HUES48 (cell line): ENCODE results near the gene CCDC185.
A peak's percentile ranks its signal among the peaks of the same experiment; 100 is the strongest.

Experiments used
- H3K27ac ChIP-seq: one replicate; pipeline ENCODE4 v1.7.0; 2013; ENCODE audit warnings: low read depth, low read length, inconsistent platforms
- H3K27me3 ChIP-seq: 2 replicates; pipeline ENCODE4 v1.6.1; 2013; ENCODE audit warnings: mild to moderate bottlenecking, low read length; ENCODE audit not compliant: control insufficient read depth, insufficient read depth
- H3K36me3 ChIP-seq: 2 replicates; pipeline ENCODE4 v1.6.1; 2013; ENCODE audit warnings: low read length; ENCODE audit not compliant: control insufficient read depth, insufficient read depth
- H3K4me1 ChIP-seq: 2 replicates; pipeline ENCODE4 v1.6.1; 2013; ENCODE audit warnings: mild to moderate bottlenecking, low read length; ENCODE audit not compliant: control insufficient read depth, insufficient read depth
- H3K4me3 ChIP-seq: 2 replicates; pipeline ENCODE4 v1.5.1; 2013; ENCODE audit warnings: mild to moderate bottlenecking, low read depth, low read length
- H3K9ac ChIP-seq: 2 replicates; pipeline ENCODE4 v1.6.1; 2013; ENCODE audit warnings: mild to moderate bottlenecking, low read depth, low read length, moderate library complexity
- H3K9me3 ChIP-seq: 2 replicates; pipeline ENCODE4 v1.6.1; 2013; ENCODE audit warnings: low read length; ENCODE audit not compliant: control insufficient read depth, insufficient read depth

CCDC185 gene

DNA sequence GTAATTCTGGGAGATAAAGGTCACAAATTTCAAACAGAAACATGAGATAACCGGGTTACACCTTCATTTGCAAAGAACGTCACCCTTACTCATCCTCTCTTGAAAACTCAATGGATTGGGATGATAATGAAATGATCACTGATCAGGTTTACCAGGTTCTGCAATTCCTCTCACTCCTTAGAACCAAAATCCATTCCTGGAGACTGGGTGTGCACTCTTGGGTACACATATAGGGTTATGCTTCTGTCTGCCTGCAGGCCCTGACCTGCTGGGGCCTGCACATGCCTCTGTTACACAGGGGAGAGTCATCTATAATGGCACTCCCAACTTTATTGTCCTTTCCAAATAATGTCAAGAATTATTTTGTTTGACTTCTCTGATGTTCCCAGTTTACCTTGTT is 37.5 kb upstream of the CCDC185 start:
- Histone ChIP-seq H3K27ac (no peak overlapping the region), H3K4me3 (no peak overlapping the region), H3K27me3 (peaks cover 7% of the 10 kb centered on the region), H3K4me1 (no peaks in the 10 kb centered on the region), H3K36me3 (no peaks in the 10 kb centered on the region), H3K9ac (no peak overlapping the region), H3K9me3 (no peaks in the 10 kb centered on the region)

DNA sequence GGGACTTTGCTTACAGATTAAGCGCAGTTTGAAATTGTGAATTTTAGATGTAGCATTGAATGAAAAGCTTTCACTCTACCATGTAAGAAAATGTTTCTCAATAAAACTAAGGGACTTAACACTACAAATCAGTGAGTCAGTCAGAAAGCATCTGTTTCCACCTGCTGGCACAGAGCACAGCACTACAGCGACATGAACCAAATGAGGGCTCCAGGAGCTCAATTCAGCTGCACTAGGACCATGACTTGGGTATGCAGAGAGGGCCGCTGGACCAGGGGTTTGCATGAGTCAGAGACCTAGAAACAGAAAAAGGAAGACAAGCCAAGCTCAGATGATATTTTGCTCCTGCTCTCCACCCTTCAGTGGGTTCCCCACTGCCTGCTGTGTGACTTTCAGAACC is 34.4 kb upstream of the CCDC185 start:
- Histone ChIP-seq H3K27me3 (peaks cover 32% of the 10 kb centered on the region), H3K27ac (no peak overlapping the region), H3K4me3 (no peak overlapping the region), H3K9me3 (no peaks in the 10 kb centered on the region), H3K4me1 (peaks cover 10% of the 10 kb centered on the region; the same call in 1 of the 2 replicates), H3K36me3 (no peaks in the 10 kb centered on the region), H3K9ac (no peak overlapping the region)

DNA sequence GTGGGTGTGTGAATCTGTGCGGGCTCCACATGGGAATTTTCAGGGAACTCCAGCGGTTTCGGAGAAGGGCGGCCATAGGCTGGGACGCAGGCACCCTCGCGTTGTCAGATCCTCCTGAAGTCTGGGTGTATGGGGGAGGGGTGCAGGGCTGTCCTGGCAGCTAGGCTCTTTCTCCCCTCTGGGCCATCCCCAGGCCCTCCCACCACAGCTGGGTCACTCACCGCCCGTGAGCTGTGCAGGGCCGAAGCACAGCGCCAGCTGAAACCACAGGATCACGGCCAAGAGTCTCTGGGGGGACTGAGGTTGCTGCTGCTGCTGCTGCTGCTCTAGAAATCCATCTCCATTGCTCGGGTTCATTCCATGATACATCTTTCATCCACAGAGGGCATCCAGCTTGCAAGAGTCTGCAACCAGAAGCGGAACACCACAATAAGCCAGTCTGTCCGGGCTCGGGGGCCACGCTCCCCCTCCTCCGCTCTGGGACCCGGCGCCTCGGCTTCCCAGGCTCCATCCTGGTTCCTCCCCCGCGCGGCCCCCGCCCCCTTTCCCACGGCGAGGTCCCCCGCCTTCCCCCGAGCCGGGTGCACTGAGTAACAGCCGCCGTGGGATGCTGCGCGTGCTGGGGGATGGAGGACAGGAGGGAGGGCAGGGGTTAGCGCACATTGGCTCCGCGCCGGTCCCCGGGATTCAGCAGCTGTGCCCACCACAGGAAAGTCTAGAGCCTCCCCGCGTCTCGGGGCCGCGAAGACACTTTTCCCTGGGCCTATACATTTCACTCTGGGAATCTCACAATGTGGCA is 30.0 kb upstream of the CCDC185 start:
- H3K4me3 ChIP-seq: peak overlapping the region; percentile 80
- no peak overlapping the region for H3K27ac ChIP-seq
- H3K27me3 ChIP-seq: peaks cover 52% of the 10 kb centered on the region
- no peak overlapping the region for H3K9ac ChIP-seq
- H3K36me3 ChIP-seq: no peaks in the 10 kb centered on the region
- no peaks in the 10 kb centered on the region for H3K9me3 ChIP-seq
- peaks cover 10% of the 10 kb centered on the region; the same call in 1 of the 2 replicates for H3K4me1 ChIP-seq

DNA sequence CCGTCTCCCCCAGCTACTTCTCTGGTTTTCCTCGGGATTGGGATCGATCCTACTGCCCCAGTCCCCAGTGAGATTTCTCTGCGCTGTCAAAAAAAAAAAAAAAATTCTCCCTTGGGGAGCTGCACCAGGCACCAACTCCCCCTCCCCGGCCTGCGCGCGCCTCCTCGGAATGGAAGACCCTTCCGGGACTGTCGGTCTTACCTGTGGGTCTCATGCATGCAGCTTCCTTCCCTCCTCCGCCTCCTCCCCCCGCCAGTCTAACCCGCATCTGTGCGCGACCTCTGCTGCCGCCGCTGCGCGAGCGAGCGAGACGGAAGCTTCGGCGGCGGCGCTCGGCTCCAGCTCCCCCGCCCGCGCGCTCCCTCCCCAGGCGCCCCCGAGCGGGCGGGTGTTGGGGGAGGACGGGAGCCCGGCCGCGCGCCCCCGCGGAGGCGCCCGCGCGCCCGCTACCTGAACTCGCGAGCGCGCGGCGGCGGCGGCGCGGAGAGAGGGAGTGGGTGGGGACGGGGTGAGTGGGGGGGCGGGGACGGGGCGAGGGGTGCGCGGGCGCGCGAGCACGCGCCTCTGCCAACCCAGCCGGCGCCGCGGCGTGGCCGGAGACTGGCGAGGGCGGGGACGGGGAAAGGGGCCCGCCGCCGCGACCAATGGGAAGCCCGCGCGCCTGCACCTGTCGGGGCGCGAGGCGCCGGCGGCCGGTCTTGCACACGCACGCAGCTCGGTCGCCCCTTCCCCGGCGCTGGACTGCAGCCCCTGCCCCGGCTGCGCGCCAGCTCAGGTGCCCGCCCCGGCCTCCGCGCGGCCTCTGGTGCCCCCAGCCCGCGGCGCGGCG is 29.1 kb upstream of the CCDC185 start, which contains the start of gene SUSD4:
TSS of gene SUSD4 (minus strand) at position 321 of the 829 bp plus-strand sequence. CDS start 751 bp downstream, outside the sequence.
- H3K27ac ChIP-seq: no peak within 1 kb of the TSS
- no peak within 1 kb of the TSS for H3K9ac ChIP-seq
- H3K9me3 ChIP-seq: no peaks in the 10 kb centered on the region
- peaks cover 52% of the 10 kb centered on the region for H3K27me3 ChIP-seq
- peaks cover 10% of the 10 kb centered on the region; the same call in 1 of the 2 replicates for H3K4me1 ChIP-seq
- H3K4me3 ChIP-seq: peak within 1 kb of the TSS; percentile 80
- no peaks in the 10 kb centered on the region for H3K36me3 ChIP-seq

DNA sequence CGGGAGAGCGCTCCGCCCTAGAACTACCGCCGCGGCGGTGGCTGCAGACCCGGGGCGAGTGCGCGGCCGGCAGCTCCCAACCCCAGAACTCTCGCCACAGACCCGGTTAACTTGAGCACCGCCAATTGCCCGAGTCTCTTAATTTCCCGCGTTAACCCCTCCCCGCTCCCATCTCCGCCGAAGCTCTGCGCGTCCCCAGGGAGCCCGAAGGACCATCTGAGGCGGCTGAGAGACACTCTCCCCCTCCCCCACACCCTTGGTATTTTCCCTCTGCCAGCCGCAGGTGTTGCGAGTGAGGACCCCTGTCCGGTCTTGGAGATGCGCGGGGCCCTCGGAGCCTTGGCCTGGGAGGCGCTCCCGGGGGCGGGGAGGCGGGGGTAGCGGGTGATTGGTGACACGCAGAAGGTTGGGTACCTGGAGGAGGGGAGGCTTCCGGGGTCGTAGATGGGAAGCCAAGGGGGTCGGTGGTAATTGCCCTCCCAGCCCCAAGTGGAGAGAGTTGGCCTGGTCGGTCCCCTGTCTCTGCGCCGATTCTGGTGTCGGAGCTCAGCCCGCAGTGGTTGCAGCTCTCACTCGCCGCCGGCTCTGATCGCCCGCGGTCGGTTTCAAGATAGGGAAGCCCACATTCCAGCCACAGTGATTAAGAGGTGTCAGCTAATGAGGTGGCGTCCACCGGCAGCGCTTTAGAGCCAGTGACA is 28.4 kb upstream of the CCDC185 start:
- Histone ChIP-seq H3K4me3 (peak overlapping the region; percentile 80), H3K9ac (no peak overlapping the region), H3K36me3 (no peaks in the 10 kb centered on the region), H3K9me3 (no peaks in the 10 kb centered on the region), H3K27ac (no peak overlapping the region), H3K27me3 (peaks cover 52% of the 10 kb centered on the region), H3K4me1 (peaks cover 10% of the 10 kb centered on the region; the same call in 1 of the 2 replicates)

DNA sequence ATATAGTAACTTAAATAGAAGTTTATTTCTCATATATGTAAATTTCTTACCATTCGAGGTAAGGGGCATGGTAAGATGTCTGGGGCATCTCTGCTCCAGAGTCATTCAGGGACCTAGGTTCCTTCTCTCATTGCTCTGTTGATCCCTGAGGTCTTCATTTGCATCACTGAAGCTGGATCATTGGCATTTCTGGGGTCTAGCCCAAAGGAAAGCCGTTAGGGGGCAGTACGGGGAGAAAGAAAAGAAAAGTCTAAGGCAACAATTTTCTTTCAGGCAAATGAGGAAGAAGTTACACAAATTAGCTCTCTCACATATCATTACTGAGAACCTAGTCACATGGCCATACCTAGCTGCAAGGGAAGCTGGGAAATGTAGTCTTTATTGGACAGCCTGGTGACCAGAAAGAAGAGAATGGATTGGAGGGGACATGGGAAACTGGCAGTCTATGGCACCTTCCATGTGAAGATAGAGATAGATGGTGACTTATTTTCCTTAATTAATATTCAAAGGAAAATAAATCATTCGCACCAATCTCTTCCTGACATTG is 19.1 kb upstream of the CCDC185 start:
- Histone ChIP-seq H3K4me1 (no peaks in the 10 kb centered on the region), H3K36me3 (no peaks in the 10 kb centered on the region), H3K4me3 (no peak overlapping the region), H3K27ac (no peak overlapping the region), H3K9me3 (no peaks in the 10 kb centered on the region; the same call in 1 of the 2 replicates), H3K9ac (no peak overlapping the region), H3K27me3 (no peaks in the 10 kb centered on the region)

DNA sequence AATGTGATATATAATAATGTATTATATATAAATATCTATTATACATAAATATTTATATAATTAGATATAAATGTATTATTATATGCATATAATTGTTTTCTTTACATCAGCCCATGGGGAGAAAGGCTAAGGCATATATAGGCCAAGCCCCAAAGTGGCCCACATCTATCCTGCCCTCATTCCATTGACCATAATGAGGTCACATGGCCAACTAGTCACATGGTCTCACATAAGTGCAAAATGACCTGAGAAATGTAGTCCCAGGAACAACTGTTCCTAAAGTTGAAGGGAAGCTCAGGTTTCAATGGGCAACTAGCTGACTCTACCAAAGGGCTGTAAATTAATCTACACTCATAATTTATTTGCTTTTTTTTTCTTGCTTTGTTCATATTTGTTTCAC is 14.5 kb upstream of the CCDC185 start:
- no peaks in the 10 kb centered on the region for H3K27me3 ChIP-seq
- H3K4me1 ChIP-seq: no peaks in the 10 kb centered on the region
- no peaks in the 10 kb centered on the region; the same call in 1 of the 2 replicates for H3K9me3 ChIP-seq
- no peak overlapping the region for H3K9ac ChIP-seq
- H3K27ac ChIP-seq: no peak overlapping the region
- H3K4me3 ChIP-seq: no peak overlapping the region
- no peaks in the 10 kb centered on the region for H3K36me3 ChIP-seq

DNA sequence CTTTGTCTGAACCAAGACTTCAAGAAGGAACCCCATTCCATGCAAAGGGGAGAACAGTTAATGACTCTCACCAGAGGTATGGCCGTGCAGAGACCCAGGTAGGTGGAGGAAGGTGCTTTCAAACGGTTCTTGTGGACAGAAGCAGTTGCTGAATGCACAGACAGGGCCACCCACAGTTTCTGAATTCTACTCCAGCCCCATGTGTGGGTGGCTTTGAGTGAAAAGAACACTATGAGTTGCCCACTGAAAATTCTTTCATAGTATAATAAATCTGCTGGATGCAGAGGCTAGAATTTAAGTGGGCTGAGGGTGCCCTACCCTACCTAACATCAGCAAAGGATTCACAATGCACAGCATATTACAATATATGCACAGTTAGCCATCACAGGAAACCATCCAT is 7.2 kb upstream of the CCDC185 start:
- H3K36me3 ChIP-seq: no peaks in the 10 kb centered on the region
- H3K27ac ChIP-seq: no peak overlapping the region
- no peak overlapping the region for H3K9ac ChIP-seq
- H3K27me3 ChIP-seq: no peaks in the 10 kb centered on the region
- H3K9me3 ChIP-seq: no peaks in the 10 kb centered on the region
- no peaks in the 10 kb centered on the region for H3K4me1 ChIP-seq
- no peak overlapping the region for H3K4me3 ChIP-seq

DNA sequence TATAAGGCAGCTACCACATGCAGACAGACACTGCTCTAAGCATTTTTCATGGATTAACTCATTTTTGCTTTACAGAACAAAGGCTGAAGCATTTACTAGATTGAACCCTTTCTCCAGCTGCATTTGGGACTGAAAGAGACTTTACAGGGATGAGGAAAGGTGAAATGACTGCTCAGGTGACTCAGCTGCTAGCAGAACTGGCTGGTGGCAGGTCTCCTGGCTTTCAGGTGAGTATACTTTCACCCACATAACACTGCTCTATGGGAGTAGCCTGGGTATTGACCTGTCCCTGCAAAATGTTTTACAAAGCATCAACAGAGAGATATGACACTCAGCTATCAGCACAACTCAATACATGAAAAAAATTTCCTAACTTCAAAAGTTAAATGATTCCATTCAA is 2.6 kb upstream of the CCDC185 start:
- no peak overlapping the region for H3K27ac ChIP-seq
- no peaks in the 10 kb centered on the region for H3K36me3 ChIP-seq
- H3K4me3 ChIP-seq: no peak overlapping the region
- no peaks in the 10 kb centered on the region for H3K9me3 ChIP-seq
- no peaks in the 10 kb centered on the region for H3K4me1 ChIP-seq
- peaks cover 17% of the 10 kb centered on the region for H3K27me3 ChIP-seq
- no peak overlapping the region for H3K9ac ChIP-seq

DNA sequence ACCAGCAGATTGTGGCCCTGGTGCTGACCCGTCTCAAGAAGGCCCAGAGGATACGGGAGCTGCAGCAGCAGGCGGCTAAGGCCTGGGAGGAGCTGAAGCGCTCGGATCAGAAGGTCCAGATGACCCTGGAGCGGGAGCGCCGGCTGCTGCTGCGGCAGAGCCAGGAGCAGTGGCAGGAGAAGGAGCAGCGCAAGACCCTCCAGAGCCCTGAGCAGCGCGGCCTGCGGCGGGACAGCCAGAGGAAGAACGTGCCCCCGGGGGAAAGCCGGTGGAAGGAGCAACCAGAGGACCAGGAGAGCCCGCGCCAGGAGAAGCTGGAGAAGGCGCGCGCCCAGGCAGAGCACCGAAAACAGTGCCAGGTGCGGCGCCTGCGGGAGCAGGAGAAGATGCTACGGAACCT is 1.0 kb downstream of the CCDC185 start:
- Histone ChIP-seq H3K4me3 (no peak overlapping the region), H3K27me3 (peaks cover 17% of the 10 kb centered on the region), H3K36me3 (no peaks in the 10 kb centered on the region), H3K4me1 (no peaks in the 10 kb centered on the region), H3K9me3 (no peaks in the 10 kb centered on the region), H3K27ac (no peak overlapping the region), H3K9ac (no peak overlapping the region)
